ENCODE data around the gene TADA2B.

DNA sequence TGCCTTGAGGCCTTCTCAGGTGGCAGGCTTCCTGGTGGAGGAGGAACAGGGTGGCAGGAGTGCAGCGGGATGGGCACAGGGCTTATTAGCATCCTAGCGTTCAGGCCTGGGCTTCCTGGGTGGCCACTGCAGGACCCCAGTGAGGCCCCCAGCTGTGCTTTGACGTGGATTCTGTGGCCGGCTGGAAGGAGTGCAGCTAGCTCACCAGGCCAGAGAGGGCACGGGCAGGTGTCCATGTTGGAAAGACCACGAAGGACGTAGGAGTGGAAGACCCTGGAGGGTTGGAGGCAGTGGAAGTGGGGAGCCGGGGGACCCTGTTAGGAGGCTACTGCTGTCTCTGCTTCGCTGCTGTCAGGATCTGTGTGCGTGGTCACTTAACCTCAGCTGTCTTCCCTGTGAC is 13.3 kb upstream of the TADA2B start:
- TF ChIP-seq, protein P1, sequence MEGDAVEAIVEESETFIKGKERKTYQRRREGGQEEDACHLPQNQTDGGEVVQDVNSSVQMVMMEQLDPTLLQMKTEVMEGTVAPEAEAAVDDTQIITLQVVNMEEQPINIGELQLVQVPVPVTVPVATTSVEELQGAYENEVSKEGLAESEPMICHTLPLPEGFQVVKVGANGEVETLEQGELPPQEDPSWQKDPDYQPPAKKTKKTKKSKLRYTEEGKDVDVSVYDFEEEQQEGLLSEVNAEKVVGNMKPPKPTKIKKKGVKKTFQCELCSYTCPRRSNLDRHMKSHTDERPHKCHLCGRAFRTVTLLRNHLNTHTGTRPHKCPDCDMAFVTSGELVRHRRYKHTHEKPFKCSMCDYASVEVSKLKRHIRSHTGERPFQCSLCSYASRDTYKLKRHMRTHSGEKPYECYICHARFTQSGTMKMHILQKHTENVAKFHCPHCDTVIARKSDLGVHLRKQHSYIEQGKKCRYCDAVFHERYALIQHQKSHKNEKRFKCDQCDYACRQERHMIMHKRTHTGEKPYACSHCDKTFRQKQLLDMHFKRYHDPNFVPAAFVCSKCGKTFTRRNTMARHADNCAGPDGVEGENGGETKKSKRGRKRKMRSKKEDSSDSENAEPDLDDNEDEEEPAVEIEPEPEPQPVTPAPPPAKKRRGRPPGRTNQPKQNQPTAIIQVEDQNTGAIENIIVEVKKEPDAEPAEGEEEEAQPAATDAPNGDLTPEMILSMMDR (IDR thresholded peaks at IDR 0.05) = no peak
- no peak for TF ChIP-seq POLR2A (IDR thresholded peaks at IDR 0.05)

Data from testis (tissue), 2 donors.